ENCODE measurements around the gene SFT2D3.

DNA sequence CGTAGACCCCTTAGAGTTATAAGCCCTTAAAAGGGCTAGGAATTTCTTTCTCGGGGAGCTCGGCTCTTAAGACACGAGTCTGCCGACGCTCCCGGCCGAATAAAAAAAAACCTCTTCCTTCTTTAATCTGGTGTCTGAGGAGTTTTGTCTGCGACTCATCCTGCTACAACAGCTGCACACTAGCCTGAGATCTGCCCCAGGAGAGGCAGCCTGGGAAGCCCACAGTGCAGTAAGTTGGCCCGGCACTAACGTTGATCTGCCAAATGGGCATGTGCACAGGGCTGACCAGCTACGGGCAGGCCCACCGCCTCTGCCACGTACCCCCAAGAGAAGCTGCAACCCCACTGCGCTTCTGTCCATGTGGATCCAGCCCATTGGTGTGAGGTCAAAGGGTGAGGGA lies 17.5 kb upstream of the SFT2D3 start:
- TF ChIP-seq POLR2A (IDR thresholded peaks at IDR 0.05), result no peak
- TF ChIP-seq, protein P1, sequence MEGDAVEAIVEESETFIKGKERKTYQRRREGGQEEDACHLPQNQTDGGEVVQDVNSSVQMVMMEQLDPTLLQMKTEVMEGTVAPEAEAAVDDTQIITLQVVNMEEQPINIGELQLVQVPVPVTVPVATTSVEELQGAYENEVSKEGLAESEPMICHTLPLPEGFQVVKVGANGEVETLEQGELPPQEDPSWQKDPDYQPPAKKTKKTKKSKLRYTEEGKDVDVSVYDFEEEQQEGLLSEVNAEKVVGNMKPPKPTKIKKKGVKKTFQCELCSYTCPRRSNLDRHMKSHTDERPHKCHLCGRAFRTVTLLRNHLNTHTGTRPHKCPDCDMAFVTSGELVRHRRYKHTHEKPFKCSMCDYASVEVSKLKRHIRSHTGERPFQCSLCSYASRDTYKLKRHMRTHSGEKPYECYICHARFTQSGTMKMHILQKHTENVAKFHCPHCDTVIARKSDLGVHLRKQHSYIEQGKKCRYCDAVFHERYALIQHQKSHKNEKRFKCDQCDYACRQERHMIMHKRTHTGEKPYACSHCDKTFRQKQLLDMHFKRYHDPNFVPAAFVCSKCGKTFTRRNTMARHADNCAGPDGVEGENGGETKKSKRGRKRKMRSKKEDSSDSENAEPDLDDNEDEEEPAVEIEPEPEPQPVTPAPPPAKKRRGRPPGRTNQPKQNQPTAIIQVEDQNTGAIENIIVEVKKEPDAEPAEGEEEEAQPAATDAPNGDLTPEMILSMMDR (IDR thresholded peaks at IDR 0.05), result no peak

All from body of pancreas (tissue), 4 donors.